Astrocyte (in vitro differentiated cells and primary cell): Measurements from ENCODE around the gene GARIN5B. TPM values are rescaled to one million over a fixed set of nuclear protein-coding genes. Genes with fewer than 3 reads are reported as not detected.

Experiments used
- DNase-seq: peaks from one replicate; pipeline ENCODE4 v3.0.0-alpha.2; 2010; ENCODE audit warnings: low read depth
- FAIRE-seq: peaks from 2 replicates; lab custom pipeline; 2011; peaks lifted over from hg19 to GRCh38; lab: Jason Lieb, UNC
- H2AFZ ChIP-seq: 2 replicates; pipeline ENCODE4 v1.6.0; 2012; ENCODE audit warnings: low read depth, low read length, inconsistent platforms
- H3K27ac ChIP-seq: 2 replicates; pipeline ENCODE4 v1.5.1; 2011; ENCODE audit warnings: low read depth, low read length, inconsistent platforms
- H3K27me3 ChIP-seq: 2 replicates; pipeline ENCODE4 v1.6.0; 2011; ENCODE audit warnings: low read length, inconsistent platforms; ENCODE audit not compliant: insufficient read depth
- H3K36me3 ChIP-seq: 2 replicates; pipeline ENCODE4 v1.5.1; 2011; ENCODE audit warnings: low read length, inconsistent platforms; ENCODE audit not compliant: insufficient read depth
- H3K4me1 ChIP-seq: 2 replicates; pipeline ENCODE4 v1.5.1; 2011; ENCODE audit warnings: low read length, inconsistent platforms; ENCODE audit not compliant: insufficient read depth
- H3K4me2 ChIP-seq: 2 replicates; pipeline ENCODE4 v1.6.0; 2012; ENCODE audit warnings: low read length, inconsistent platforms
- H3K4me3 ChIP-seq: 2 replicates; pipeline ENCODE4 v1.5.1; 2011; ENCODE audit warnings: low read depth, mild to moderate bottlenecking, low read length, inconsistent platforms; ENCODE audit not compliant: insufficient read depth
- H3K79me2 ChIP-seq: 2 replicates; pipeline ENCODE4 v1.6.0; 2012; ENCODE audit warnings: mild to moderate bottlenecking, low read length, inconsistent platforms; ENCODE audit not compliant: insufficient read depth
- H3K9ac ChIP-seq: 2 replicates; pipeline ENCODE4 v1.6.0; 2012; ENCODE audit warnings: mild to moderate bottlenecking, low read length, inconsistent platforms
- H3K9me3 ChIP-seq: 2 replicates; pipeline ENCODE4 v1.5.1; 2012; ENCODE audit warnings: low read depth, mild to moderate bottlenecking, low read length, inconsistent platforms; ENCODE audit not compliant: insufficient read depth
- H4K20me1 ChIP-seq: 2 replicates; pipeline ENCODE4 v1.6.0; 2012; ENCODE audit warnings: low read length, inconsistent platforms; ENCODE audit not compliant: insufficient read depth
- H3K27ac Mint-ChIP-seq: one replicate; pipeline ENCODE4 v1.8.0; 2021; ENCODE audit warnings: mild to moderate bottlenecking, mixed read lengths; ENCODE audit not compliant: unreplicated experiment
- H3K27me3 Mint-ChIP-seq: one replicate; pipeline ENCODE4 v1.8.0; 2021; ENCODE audit warnings: low read depth, mixed read lengths; ENCODE audit not compliant: unreplicated experiment
- H3K36me3 Mint-ChIP-seq: one replicate; pipeline ENCODE4 v1.8.0; 2021; ENCODE audit warnings: low read depth, mixed read lengths; ENCODE audit not compliant: unreplicated experiment
- H3K4me1 Mint-ChIP-seq: one replicate; pipeline ENCODE4 v1.8.0; 2021; ENCODE audit warnings: low read depth, mixed read lengths; ENCODE audit not compliant: unreplicated experiment
- H3K4me3 Mint-ChIP-seq: one replicate; pipeline ENCODE4 v1.8.0; 2021; ENCODE audit warnings: mild to moderate bottlenecking, moderate library complexity, mixed read lengths; ENCODE audit not compliant: unreplicated experiment
- H3K9me3 Mint-ChIP-seq: one replicate; pipeline ENCODE4 v1.8.0; 2021; ENCODE audit warnings: mild to moderate bottlenecking, mixed read lengths; ENCODE audit not compliant: unreplicated experiment
- EZH2 ChIP-seq: IDR thresholded peaks from 2 replicates; pipeline ENCODE4 v1.6.1; 2012; ENCODE audit warnings: mild to moderate bottlenecking, low read length, inconsistent platforms; ENCODE audit not compliant: insufficient read depth
- total RNA-seq: library from RNA; stranded (reverse); gene quantifications from 2 replicates; pipeline ENCODE4 v1.2.1, GENCODE V29; 2021
- TF ChIP-seq, protein P1 (sequence below): IDR thresholded peaks from 2 replicates; pipeline ENCODE4 v1.5.1; 2011; ENCODE audit warnings: low read depth, mild to moderate bottlenecking, inconsistent platforms, low read length, moderate library complexity; ENCODE audit not compliant: insufficient read depth

GARIN5B gene
- total RNA-seq, 1 donor from 2014 or later, result 0.20 TPM

GRCh38 chr19:55347442-55348009 lies 15.5 kb downstream of the GARIN5B start:
- H3K27ac Mint-ChIP-seq, result no peak overlapping the region
- peaks cover 3% of the 10 kb centered on the region for H3K9me3 Mint-ChIP-seq
- Histone ChIP-seq H2AFZ (no peak overlapping the region), H3K4me2 (no peak overlapping the region), H3K4me3 (no peak overlapping the region), H3K9ac (no peak overlapping the region), H4K20me1 (no peaks in the 10 kb centered on the region), H3K36me3 (no peaks in the 10 kb centered on the region), H3K79me2 (no peaks in the 10 kb centered on the region), H3K27ac (no peak overlapping the region), H3K4me1 (peaks cover 3% of the 10 kb centered on the region), H3K9me3 (no peaks in the 10 kb centered on the region), H3K27me3 (peaks cover 2% of the 10 kb centered on the region)
- FAIRE-seq (no peak), DNase-seq (no peak)
- no peak for TF ChIP-seq EZH2
- TF ChIP-seq, protein P1, sequence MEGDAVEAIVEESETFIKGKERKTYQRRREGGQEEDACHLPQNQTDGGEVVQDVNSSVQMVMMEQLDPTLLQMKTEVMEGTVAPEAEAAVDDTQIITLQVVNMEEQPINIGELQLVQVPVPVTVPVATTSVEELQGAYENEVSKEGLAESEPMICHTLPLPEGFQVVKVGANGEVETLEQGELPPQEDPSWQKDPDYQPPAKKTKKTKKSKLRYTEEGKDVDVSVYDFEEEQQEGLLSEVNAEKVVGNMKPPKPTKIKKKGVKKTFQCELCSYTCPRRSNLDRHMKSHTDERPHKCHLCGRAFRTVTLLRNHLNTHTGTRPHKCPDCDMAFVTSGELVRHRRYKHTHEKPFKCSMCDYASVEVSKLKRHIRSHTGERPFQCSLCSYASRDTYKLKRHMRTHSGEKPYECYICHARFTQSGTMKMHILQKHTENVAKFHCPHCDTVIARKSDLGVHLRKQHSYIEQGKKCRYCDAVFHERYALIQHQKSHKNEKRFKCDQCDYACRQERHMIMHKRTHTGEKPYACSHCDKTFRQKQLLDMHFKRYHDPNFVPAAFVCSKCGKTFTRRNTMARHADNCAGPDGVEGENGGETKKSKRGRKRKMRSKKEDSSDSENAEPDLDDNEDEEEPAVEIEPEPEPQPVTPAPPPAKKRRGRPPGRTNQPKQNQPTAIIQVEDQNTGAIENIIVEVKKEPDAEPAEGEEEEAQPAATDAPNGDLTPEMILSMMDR, result no peak
- H3K27me3 Mint-ChIP-seq, result peaks cover 21% of the 10 kb centered on the region
- peaks cover 15% of the 10 kb centered on the region for H3K36me3 Mint-ChIP-seq
- H3K4me3 Mint-ChIP-seq, result no peak overlapping the region
- peaks cover 13% of the 10 kb centered on the region for H3K4me1 Mint-ChIP-seq

DNA sequence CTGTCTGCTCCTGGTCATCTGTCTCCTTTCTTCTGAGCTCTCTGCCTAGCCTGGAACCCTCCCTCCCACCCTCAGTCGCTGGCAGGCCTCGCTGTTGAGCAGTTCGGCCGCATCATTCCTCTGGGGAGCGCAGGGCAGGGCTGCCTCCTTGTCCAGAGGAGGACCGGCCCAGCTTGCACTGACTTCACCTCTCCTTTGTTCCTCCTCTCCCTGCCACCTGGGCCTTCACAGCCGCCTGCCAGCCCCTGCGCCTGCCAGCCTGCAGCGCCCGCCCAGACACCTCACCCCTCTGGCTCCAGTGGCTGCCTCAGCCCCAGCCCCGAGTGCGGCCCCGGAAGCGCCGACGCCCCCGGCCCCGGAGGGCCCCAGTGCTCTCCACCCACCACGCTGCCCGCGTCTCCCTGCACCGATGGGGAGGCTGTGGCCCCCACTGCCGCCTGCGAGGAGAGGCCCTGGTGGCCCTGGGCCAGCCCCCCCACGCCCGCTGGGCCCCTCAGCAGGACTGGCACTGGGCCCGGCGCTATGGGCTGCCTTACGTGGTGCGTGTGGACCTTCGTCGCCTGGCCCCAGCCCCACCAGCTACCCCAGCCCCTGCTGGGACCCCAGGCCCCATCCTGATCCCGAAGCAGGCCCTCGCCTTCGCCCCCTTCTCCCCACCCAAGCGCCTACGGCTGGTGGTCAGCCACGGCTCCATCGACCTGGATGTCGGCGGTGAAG lies 16.2 kb downstream of the GARIN5B start:
- Histone ChIP-seq H2AFZ (no peak overlapping the region), H3K27me3 (peaks cover 2% of the 10 kb centered on the region), H3K27ac (no peak overlapping the region), H3K4me2 (no peak overlapping the region), H4K20me1 (no peaks in the 10 kb centered on the region), H3K9ac (no peak overlapping the region), H3K9me3 (no peaks in the 10 kb centered on the region), H3K4me3 (no peak overlapping the region), H3K36me3 (no peaks in the 10 kb centered on the region), H3K79me2 (no peaks in the 10 kb centered on the region), H3K4me1 (peaks cover 3% of the 10 kb centered on the region)
- Mint-ChIP-seq H3K27ac (no peak overlapping the region), H3K4me1 (peaks cover 13% of the 10 kb centered on the region), H3K4me3 (no peak overlapping the region), H3K36me3 (peaks cover 15% of the 10 kb centered on the region), H3K9me3 (peaks cover 3% of the 10 kb centered on the region), H3K27me3 (peaks cover 14% of the 10 kb centered on the region)
- DNase-seq (no peak), FAIRE-seq (no peak)
- TF ChIP-seq, protein P1, result no peak
- TF ChIP-seq EZH2, result no peak
